ENCODE results near the gene OSBPL2.

The OSBPL2 gene

DNA sequence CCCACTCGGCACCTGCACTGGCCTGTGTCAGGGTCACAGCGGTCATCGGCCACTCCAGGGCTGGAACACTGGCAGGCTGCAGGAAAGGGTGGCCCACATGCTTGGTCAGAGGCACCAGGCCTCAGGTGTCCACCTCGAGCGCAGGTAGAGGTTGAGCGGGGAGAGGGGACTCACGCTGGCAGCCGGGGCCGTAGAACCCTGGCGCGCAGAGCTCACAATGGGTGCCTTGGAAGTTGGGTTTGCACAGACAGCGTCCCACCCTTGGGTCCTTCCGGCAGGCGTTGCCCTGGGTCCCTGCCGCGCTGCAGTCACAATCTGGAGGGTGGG lies 99.9 kb downstream of the OSBPL2 start:
- TF ChIP-seq, protein P1, sequence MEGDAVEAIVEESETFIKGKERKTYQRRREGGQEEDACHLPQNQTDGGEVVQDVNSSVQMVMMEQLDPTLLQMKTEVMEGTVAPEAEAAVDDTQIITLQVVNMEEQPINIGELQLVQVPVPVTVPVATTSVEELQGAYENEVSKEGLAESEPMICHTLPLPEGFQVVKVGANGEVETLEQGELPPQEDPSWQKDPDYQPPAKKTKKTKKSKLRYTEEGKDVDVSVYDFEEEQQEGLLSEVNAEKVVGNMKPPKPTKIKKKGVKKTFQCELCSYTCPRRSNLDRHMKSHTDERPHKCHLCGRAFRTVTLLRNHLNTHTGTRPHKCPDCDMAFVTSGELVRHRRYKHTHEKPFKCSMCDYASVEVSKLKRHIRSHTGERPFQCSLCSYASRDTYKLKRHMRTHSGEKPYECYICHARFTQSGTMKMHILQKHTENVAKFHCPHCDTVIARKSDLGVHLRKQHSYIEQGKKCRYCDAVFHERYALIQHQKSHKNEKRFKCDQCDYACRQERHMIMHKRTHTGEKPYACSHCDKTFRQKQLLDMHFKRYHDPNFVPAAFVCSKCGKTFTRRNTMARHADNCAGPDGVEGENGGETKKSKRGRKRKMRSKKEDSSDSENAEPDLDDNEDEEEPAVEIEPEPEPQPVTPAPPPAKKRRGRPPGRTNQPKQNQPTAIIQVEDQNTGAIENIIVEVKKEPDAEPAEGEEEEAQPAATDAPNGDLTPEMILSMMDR (IDR thresholded peaks at IDR 0.05; ENCODE audit: insufficient read depth, missing control alignments) = no peak
- DNase-seq (ENCODE audit: insufficient read length, low spot score) (no peak), FAIRE-seq (no peak)

DNA sequence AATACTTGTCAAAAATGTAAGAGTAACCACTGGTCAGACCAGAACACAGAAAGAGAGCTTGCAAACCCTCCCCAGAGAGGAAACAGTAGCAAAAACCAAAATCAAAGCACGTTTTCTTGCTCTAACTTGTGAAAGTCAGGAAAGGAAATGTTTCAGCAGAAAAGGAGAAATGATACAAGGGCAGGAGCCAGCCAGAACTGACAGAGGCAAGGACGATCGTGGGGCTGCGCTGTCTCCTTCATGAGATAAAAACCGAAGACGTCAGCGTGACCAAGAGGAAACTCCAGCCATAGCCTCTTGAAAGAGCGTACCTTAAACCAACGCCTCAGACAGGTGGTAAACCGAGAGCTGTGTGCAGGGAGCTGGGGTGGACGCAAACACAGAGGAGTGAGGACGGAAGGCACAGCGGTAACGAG lies 101.3 kb downstream of the OSBPL2 start:
- TF ChIP-seq, protein P1 (IDR thresholded peaks at IDR 0.05; ENCODE audit: insufficient read depth, missing control alignments) = no peak
- no peak for FAIRE-seq
- no peak for DNase-seq (ENCODE audit: insufficient read length, low spot score)

DNA sequence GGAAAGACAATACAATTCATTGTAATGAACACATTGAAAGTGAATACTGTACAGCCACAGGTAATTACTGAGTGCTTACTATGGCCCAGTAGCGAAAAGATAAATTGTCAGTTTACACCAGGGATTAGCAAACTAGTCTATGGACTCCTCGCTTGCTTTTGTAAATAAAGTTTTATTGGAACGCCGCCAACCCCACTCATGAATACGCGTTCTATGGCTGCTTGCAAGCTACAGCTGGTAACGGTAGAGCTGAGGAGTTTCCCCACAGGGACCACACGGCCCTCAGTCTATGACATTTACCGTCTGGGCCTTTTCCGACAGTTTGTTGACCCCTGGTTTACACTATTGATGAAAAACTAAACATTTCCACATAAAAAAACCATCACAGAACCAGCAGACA lies 104.6 kb downstream of the OSBPL2 start:
- no peak for FAIRE-seq

DNA sequence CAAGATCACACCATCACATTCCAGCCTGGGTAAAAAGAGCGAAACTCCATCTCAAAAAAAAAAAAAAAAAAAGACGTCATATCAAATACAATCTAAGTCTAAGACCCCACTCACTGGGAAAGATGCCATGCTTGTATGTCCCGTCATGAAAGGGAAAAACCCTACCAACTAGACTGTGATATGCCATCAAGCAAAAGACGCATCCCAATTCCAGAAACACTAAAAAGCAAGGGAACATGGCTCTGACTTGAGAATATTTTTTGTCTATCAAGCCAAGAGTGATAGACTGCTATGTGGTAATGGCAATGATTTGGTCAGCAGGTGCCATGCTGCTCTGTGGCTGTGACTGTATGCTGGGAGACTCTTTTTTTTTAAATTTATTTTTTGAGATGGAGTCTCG lies 105.8 kb downstream of the OSBPL2 start:
- TF ChIP-seq, protein P1 (IDR thresholded peaks at IDR 0.05; ENCODE audit: insufficient read depth, missing control alignments) = no peak

More for the DNA sequence above, 104.6 kb downstream of the OSBPL2 start:
- TF ChIP-seq, protein P1 (IDR thresholded peaks at IDR 0.05; ENCODE audit: insufficient read depth, missing control alignments) = no peak
- DNase-seq (ENCODE audit: insufficient read length, low spot score) = no peak

DNA sequence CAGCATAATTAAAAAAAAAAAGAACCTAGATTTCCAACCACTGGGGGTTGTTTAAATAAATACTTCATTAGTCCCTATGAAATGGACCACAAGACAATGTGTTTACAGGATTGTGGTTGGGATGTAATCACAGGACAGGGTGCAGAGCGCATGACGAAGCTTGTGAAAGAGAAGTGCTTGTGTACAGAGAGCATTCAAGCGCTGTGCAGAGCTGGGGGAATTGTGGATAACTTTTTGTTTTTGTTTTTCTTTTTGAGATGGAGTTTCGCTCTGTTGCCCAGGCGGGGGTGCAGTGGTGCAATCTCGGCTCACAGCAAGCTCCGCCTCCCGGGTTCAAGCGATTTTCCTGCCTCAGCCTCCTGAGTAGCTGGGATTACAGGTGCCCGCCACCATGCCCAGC lies 106.5 kb downstream of the OSBPL2 start:
- TF ChIP-seq, protein P1 (IDR thresholded peaks at IDR 0.05; ENCODE audit: insufficient read depth, missing control alignments) = no peak
- DNase-seq (ENCODE audit: insufficient read length, low spot score) (no peak), FAIRE-seq (no peak)

More for the DNA sequence above, 105.8 kb downstream of the OSBPL2 start:
- DNase-seq (ENCODE audit: insufficient read length, low spot score) = no peak
- FAIRE-seq = no peak
